T-helper 17 cell (primary cell): ENCODE results near the gene LRRC3. TPM values are rescaled to one million over a fixed set of nuclear protein-coding genes. Genes with fewer than 3 reads are reported as not detected.

Source experiments
- ATAC-seq: fragments of 150-1000 bp; cut with Tn5 transposase; 2 replicates; pipeline ENCODE4 v1.10.0; 2021; ENCODE audit warnings: mild to moderate bottlenecking, moderate library complexity
- DNase-seq, 3 donors: peaks; one replicate each; pipeline versions ENCODE4 v3.0.0 to v3.0.0-alpha.2; 2020 to 2021
- H3K9me3 ChIP-seq: one replicate; pipeline ENCODE4 v1.7.0; 2013; ENCODE audit warnings: low read length, mild to moderate bottlenecking; ENCODE audit not compliant: control insufficient read depth, poor library complexity, severe bottlenecking
- H3K27ac Mint-ChIP-seq: one replicate; pipeline ENCODE4 v1.8.0; 2022; ENCODE audit warnings: mild to moderate bottlenecking, moderate library complexity, mixed read lengths
- H3K27me3 Mint-ChIP-seq: one replicate; pipeline ENCODE4 v1.8.0; 2022; ENCODE audit warnings: mixed read lengths
- H3K36me3 Mint-ChIP-seq: one replicate; pipeline ENCODE4 v1.8.0; 2022; ENCODE audit warnings: low read depth, mixed read lengths
- H3K4me1 Mint-ChIP-seq: one replicate; pipeline ENCODE4 v1.8.0; 2022; ENCODE audit warnings: mild to moderate bottlenecking, mixed read lengths
- H3K4me3 Mint-ChIP-seq: one replicate; pipeline ENCODE4 v1.8.0; 2022; ENCODE audit warnings: mild to moderate bottlenecking, moderate library complexity, mixed read lengths
- total RNA-seq, 4 donors: library from RNA in 2 of 4; stranded (reverse) in 2 of 4; gene quantifications; one replicate each; pipeline ENCODE4 v1.2.3 and lab custom pipeline; 2022 to 2026

LRRC3 gene
- total RNA-seq, 2 donors from 2014 or later: 0.85 to 1.0 TPM

DNA sequence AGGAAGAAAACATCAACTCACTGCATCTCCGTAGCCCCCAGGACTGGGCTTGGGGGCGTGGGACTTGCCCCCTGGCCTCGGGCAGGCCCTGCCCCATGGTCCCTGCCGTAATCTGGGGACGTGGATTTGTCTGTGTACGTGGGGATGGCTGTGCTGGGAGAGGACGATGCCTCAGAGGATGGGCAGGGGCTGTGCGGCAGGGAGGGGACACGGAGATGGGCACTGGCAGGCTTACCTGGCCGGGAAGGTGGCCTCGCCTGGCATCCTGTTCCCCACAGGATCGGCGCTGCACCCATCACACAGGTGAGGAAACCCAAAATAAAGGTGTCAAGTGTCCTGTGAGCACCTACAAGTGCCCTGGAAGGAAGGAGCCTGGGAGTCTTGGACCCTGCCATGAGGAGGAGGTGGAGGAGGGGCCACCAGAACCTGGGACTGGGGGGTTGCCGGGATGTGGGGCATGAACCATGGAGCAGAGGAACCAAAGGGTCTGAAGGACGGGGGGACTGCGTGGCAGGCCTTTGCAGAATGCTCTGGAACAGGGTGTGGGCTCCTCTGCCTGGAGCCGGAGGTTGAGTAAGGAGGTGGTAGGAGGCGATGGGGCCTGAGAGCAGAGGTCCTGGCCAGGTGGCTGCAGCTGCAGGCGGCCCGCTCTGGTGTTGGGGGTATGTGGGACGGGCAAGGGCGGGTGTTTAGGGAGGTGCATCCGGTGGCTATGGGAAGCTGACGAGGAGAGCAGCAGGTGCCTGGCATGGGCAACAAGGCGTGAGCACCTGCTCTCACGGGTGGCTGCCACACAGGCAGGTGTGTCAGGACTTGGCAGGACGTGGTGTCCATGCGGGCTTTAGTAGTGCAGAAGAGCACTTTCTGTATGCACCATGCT, 27.8 kb upstream of the LRRC3 start:
- no peaks in the 10 kb centered on the region for H3K4me1 Mint-ChIP-seq
- no peak for ATAC-seq
- no peak overlapping the region for H3K27ac Mint-ChIP-seq
- no peaks in the 10 kb centered on the region for H3K36me3 Mint-ChIP-seq
- no peaks in the 10 kb centered on the region for H3K9me3 ChIP-seq
- no peak overlapping the region for H3K4me3 Mint-ChIP-seq
- DNase-seq: no peak
- H3K27me3 Mint-ChIP-seq: no peaks in the 10 kb centered on the region

DNA sequence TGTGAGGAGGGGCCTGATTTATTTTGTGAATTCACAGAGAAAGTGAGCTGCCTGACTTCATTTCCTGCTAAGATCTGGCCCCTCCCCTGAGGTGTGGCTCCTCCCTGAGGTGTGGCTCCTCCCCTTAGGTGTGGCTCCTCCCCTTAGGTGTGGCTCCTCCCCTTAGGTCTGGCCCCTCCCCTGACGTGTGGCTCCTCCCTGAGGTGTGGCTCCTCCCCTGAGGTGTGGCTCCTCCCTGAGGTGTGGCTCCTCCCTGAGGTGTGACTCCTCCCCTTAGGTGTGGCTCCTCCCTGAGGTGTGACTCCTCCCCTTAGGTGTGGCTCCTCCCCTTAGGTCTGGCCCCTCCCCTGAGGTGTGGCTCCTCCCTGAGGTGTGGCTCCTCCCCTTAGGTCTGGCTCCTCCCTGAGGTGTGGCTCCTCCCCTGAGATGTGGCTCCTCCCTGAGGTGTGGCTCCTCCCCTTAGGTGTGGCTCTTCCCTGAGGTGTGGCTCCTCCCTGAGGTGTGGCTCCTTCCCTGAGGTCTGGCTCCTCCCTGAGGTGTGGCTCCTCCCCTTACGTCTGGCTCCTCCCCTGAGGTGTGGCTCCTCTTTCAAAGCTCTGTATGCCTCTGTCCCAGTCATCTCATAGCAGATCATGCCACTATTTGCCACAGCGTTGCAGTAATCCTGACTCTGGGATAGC, 26.9 kb upstream of the LRRC3 start:
- DNase-seq: peak in 2 of 3 donors; percentile 49 to 55
- H3K9me3 ChIP-seq: no peaks in the 10 kb centered on the region
- Mint-ChIP-seq H3K27ac (no peak overlapping the region), H3K4me1 (no peaks in the 10 kb centered on the region), H3K36me3 (no peaks in the 10 kb centered on the region), H3K27me3 (no peaks in the 10 kb centered on the region), H3K4me3 (no peak overlapping the region)
- ATAC-seq: peak; percentile 77

DNA sequence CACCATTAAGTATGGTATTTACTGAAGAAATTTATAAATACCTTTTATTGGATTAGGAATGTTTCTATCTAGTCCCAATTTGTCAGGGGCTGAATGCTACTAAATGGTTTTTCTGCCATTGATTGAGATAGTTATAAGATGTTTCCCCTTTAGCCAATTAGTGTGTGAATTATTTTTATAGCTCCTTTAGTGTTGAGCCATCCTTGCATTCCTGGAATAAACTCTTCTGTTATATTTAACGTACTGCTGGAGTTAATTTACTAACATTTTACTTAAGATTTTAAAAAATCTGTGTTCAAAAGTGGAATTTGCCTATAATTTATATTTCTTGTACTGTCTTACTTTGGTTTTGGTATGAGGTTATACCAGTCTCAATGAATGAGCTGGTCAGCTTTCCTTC, 25.4 kb upstream of the LRRC3 start:
- Mint-ChIP-seq H3K27me3 (no peaks in the 10 kb centered on the region), H3K4me3 (no peak overlapping the region), H3K27ac (no peak overlapping the region), H3K36me3 (no peaks in the 10 kb centered on the region), H3K4me1 (no peaks in the 10 kb centered on the region)
- H3K9me3 ChIP-seq: no peaks in the 10 kb centered on the region
- ATAC-seq (no peak), DNase-seq (no peak)

GRCh38 chr21:44431300-44431699, 24.0 kb upstream of the LRRC3 start:
- ATAC-seq (no peak), DNase-seq (no peak)
- H3K27ac Mint-ChIP-seq: no peak overlapping the region
- no peaks in the 10 kb centered on the region for H3K4me1 Mint-ChIP-seq
- H3K36me3 Mint-ChIP-seq: peaks cover 4% of the 10 kb centered on the region
- no peak overlapping the region for H3K4me3 Mint-ChIP-seq
- no peaks in the 10 kb centered on the region for H3K27me3 Mint-ChIP-seq
- no peaks in the 10 kb centered on the region for H3K9me3 ChIP-seq

DNA sequence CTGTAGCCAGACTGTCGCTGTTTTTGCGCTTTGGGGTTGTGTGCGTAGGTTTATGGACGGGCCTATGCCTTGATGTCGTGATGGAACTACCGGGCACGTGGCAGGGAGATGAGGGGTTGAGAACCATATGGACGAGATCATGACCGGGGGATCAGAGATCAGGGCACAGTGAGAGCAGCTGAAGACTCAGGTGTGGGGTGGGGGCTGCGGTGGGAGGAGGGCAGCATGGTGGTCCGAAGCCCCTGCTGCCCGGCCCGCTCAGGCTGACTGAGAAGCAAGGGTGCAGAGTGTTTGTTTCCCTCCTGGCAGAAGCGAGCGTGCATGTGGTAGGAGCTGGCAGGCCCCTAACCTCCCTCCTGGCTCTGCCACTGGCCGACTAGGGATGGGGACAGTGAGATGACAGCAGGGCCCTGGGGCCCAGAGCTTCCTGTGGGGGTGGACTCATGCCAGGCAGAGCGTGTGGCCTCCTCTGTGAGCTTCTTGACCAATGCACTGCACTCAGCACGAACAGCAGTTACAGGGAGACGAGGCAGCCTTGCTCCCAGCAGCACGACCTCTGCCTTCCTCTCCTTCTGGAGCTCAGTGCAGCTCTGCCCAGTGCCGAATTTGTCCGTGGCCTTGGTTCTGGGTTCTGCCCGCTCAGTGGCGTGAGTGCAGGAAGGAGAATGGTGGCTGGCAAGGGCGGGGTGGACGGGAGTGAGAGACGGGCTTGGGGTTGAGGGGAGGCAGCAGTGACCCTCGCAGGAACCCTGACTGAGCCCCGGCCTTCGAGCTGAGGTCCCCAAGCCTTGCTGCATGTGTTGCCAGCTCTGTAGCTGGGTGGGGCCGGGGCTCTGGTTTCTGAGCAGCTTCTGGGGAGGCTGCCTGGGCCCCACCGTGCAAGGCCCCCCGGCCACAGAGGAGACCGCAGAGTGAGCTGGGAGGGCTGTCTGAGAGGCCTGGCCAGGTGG, 22.2 kb upstream of the LRRC3 start:
- Mint-ChIP-seq H3K36me3 (peaks cover 4% of the 10 kb centered on the region), H3K27me3 (no peaks in the 10 kb centered on the region), H3K4me1 (no peaks in the 10 kb centered on the region), H3K27ac (no peak overlapping the region), H3K4me3 (no peak overlapping the region)
- DNase-seq: no peak
- no peak for ATAC-seq
- H3K9me3 ChIP-seq: no peaks in the 10 kb centered on the region

- DNase-seq (peak in 1 of 3 donors; percentile 3), ATAC-seq (no peak)
- H3K4me1 Mint-ChIP-seq: no peaks in the 10 kb centered on the region
- no peaks in the 10 kb centered on the region for H3K9me3 ChIP-seq
- no peak overlapping the region for H3K27ac Mint-ChIP-seq
- H3K27me3 Mint-ChIP-seq: no peaks in the 10 kb centered on the region
- H3K4me3 Mint-ChIP-seq: no peak overlapping the region
- H3K36me3 Mint-ChIP-seq: peaks cover 4% of the 10 kb centered on the region
Measured at GRCh38 chr21:44433791-44434567, 21.3 kb upstream of the LRRC3 start.

DNA sequence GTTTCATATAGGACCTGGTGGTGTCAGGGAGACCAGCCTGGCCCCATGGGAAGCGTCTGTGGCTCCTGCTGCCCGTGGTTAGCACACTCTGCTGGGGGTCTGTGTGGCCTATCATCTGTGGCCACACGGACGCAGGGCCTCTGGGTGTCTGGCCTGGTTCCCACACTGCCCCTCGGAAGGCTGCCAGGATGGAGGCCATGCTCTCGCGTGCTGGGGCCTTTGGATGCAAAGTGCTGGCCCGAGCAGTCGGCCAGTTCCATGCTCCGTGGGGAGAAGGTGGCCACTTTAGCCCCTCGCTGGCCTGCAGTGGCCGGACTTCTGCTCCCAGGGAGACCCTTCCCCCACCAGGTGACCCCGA, 20.8 kb upstream of the LRRC3 start:
- Mint-ChIP-seq H3K4me3 (no peak overlapping the region), H3K27me3 (no peaks in the 10 kb centered on the region), H3K4me1 (no peaks in the 10 kb centered on the region), H3K27ac (no peak overlapping the region), H3K36me3 (peaks cover 4% of the 10 kb centered on the region)
- no peaks in the 10 kb centered on the region for H3K9me3 ChIP-seq
- DNase-seq: peak in 1 of 3 donors; percentile 3
- no peak for ATAC-seq

GRCh38 chr21:44434936-44435635, 20.2 kb upstream of the LRRC3 start:
- peaks cover 4% of the 10 kb centered on the region for H3K36me3 Mint-ChIP-seq
- peak in 1 of 3 donors; percentile 6 for DNase-seq

DNA sequence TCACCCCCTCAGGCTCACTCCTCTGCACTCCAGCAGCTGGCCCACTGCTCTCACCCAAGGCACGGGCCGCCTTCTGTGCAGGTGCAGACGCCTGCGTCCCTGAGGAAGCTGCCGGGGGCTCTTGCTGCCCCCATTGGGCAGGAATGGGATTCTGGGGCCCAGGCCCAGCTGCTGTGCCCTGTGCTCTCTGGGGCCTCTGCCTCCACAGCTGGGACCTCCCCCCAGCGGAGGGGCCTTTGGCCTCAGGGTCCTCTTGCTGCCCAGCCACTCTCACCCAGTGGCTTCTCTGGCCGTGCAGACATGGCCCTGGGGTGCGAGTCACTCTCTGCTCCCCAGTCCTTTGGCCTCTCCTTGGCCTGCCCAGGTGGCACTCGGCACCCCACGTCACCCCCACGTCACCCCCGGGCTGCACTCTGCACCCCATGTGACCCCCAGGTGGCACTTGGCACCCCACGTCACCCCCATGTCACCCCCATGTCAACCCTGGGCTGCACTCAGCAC, 19.1 kb upstream of the LRRC3 start:
- no peaks in the 10 kb centered on the region for H3K4me1 Mint-ChIP-seq
- H3K27me3 Mint-ChIP-seq: no peaks in the 10 kb centered on the region
- no peak overlapping the region for H3K27ac Mint-ChIP-seq
- H3K36me3 Mint-ChIP-seq: peaks cover 7% of the 10 kb centered on the region
- H3K4me3 Mint-ChIP-seq: no peak overlapping the region
- DNase-seq (peak in 1 of 3 donors; percentile 4), ATAC-seq (no peak)
- H3K9me3 ChIP-seq: no peaks in the 10 kb centered on the region

More at GRCh38 chr21:44434936-44435635, 20.2 kb upstream of the LRRC3 start:
- ATAC-seq: no peak
- no peaks in the 10 kb centered on the region for H3K9me3 ChIP-seq
- H3K27ac Mint-ChIP-seq: no peak overlapping the region
- no peak overlapping the region for H3K4me3 Mint-ChIP-seq
- H3K4me1 Mint-ChIP-seq: no peaks in the 10 kb centered on the region
- no peaks in the 10 kb centered on the region for H3K27me3 Mint-ChIP-seq

GRCh38 chr21:44436958-44437357, 18.4 kb upstream of the LRRC3 start:
- no peak overlapping the region for H3K27ac Mint-ChIP-seq
- no peak for DNase-seq
- H3K9me3 ChIP-seq: no peaks in the 10 kb centered on the region
- no peaks in the 10 kb centered on the region for H3K4me1 Mint-ChIP-seq
- H3K4me3 Mint-ChIP-seq: no peak overlapping the region
- peaks cover 7% of the 10 kb centered on the region for H3K36me3 Mint-ChIP-seq
- no peak for ATAC-seq
- H3K27me3 Mint-ChIP-seq: no peaks in the 10 kb centered on the region

- no peak for ATAC-seq
- no peak overlapping the region for H3K4me3 Mint-ChIP-seq
- no peaks in the 10 kb centered on the region for H3K4me1 Mint-ChIP-seq
- peaks cover 7% of the 10 kb centered on the region for H3K36me3 Mint-ChIP-seq
- H3K9me3 ChIP-seq: no peaks in the 10 kb centered on the region
- no peaks in the 10 kb centered on the region for H3K27me3 Mint-ChIP-seq
- DNase-seq: no peak
- no peak overlapping the region for H3K27ac Mint-ChIP-seq
Measured at GRCh38 chr21:44437371-44437695, 18.0 kb upstream of the LRRC3 start.
